Measurements from ENCODE around the gene SLC7A6. TPM values are rescaled to one million over a fixed set of nuclear protein-coding genes. Genes with fewer than 3 reads are reported as not detected.

The SLC7A6 gene
- total and polyA plus RNA-seq, 9 donors: 3.1 to 14.4 (median 9.0) TPM

- no peak for DNase-seq
- H3K27ac ChIP-seq: no peak overlapping the region
- no peaks in the 10 kb centered on the region for H3K27me3 ChIP-seq
- H3K4me3 ChIP-seq: no peak overlapping the region
- no peaks in the 10 kb centered on the region for H3K9me3 ChIP-seq
- TF ChIP-seq EP300 (IDR thresholded peaks at IDR 0.05): no peak
- TF ChIP-seq CTCF (IDR thresholded peaks at IDR 0.05): no peak
- no peak for TF ChIP-seq POLR2A (IDR thresholded peaks at IDR 0.05)
- H3K4me1 ChIP-seq (ENCODE audit: insufficient read depth): no peaks in the 10 kb centered on the region
- WGBS, 3 donors: 96 to 98% (median 96%) methylated on average over 4 of the region's 4 CpGs
- H3K36me3 ChIP-seq: no peaks in the 10 kb centered on the region
- intact Hi-C loops (cut with DNase I): no loop called here
Measured at GRCh38 chr16:68269793-68270192, 5.5 kb downstream of the SLC7A6 start.

- Histone ChIP-seq H3K4me3 (no peak overlapping the region), H3K27me3 (no peaks in the 10 kb centered on the region), H3K36me3 (no peaks in the 10 kb centered on the region), H3K9me3 (no peaks in the 10 kb centered on the region), H3K4me1 (ENCODE audit: insufficient read depth) (no peaks in the 10 kb centered on the region), H3K27ac (no peak overlapping the region)
- 0 to 56% (median 4%) methylated on average over 1 of the region's 1 CpG for WGBS, 3 donors
- intact Hi-C loops (cut with DNase I): no loop called here
- no peak for DNase-seq
- no peak for TF ChIP-seq POLR2A (IDR thresholded peaks at IDR 0.05)
- TF ChIP-seq CTCF (IDR thresholded peaks at IDR 0.05): no peak
- TF ChIP-seq EP300 (IDR thresholded peaks at IDR 0.05): no peak
Measured at GRCh38 chr16:68270353-68270752, 6.0 kb downstream of the SLC7A6 start.

- Histone ChIP-seq H3K36me3 (no peaks in the 10 kb centered on the region), H3K9me3 (no peaks in the 10 kb centered on the region), H3K4me1 (ENCODE audit: insufficient read depth) (no peaks in the 10 kb centered on the region), H3K4me3 (no peak overlapping the region), H3K27ac (no peak overlapping the region), H3K27me3 (no peaks in the 10 kb centered on the region)
- intact Hi-C loops (cut with DNase I): no loop called here
- no peak for DNase-seq
- WGBS, 3 donors: 91 to 95% (median 92%) methylated on average over 4 of the region's 4 CpGs
- no peak for TF ChIP-seq CTCF (IDR thresholded peaks at IDR 0.05)
- no peak for TF ChIP-seq EP300 (IDR thresholded peaks at IDR 0.05)
- no peak for TF ChIP-seq POLR2A (IDR thresholded peaks at IDR 0.05)
Measured at GRCh38 chr16:68272507-68273209, 8.3 kb downstream of the SLC7A6 start.

GRCh38 chr16:68273459-68273858 lies 9.1 kb downstream of the SLC7A6 start:
- intact Hi-C loops (cut with DNase I): no loop called here
- no peaks in the 10 kb centered on the region for H3K27me3 ChIP-seq
- no peaks in the 10 kb centered on the region for H3K4me1 ChIP-seq (ENCODE audit: insufficient read depth)
- no peaks in the 10 kb centered on the region for H3K9me3 ChIP-seq
- 93 to 94% (median 93%) methylated on average over 5 of the region's 5 CpGs for WGBS, 3 donors
- H3K4me3 ChIP-seq: no peak overlapping the region
- no peak for DNase-seq
- TF ChIP-seq EP300 (IDR thresholded peaks at IDR 0.05) (no peak), CTCF (IDR thresholded peaks at IDR 0.05) (no peak), POLR2A (IDR thresholded peaks at IDR 0.05) (no peak)
- no peaks in the 10 kb centered on the region for H3K36me3 ChIP-seq
- H3K27ac ChIP-seq: no peak overlapping the region
